Suppressor macrophage treated with lipopolysaccharide for 1 hour (primary cell): ENCODE data around the gene TSPAN7.

ENCODE experiments used
- DNase-seq, 3 donors: peaks; one replicate each; pipeline ENCODE4 v3.0.0-alpha.2; 2020 to 2022

TSPAN7 gene

GRCh38 chrX:38561126-38561868 lies at the start of gene TSPAN7:
TSPAN7 (plus strand) TSS chrX:38561542; CDS start chrX:38561547, 5 bp downstream.
- DNase-seq = peak; percentile 75 to 89 (median 87)

DNA sequence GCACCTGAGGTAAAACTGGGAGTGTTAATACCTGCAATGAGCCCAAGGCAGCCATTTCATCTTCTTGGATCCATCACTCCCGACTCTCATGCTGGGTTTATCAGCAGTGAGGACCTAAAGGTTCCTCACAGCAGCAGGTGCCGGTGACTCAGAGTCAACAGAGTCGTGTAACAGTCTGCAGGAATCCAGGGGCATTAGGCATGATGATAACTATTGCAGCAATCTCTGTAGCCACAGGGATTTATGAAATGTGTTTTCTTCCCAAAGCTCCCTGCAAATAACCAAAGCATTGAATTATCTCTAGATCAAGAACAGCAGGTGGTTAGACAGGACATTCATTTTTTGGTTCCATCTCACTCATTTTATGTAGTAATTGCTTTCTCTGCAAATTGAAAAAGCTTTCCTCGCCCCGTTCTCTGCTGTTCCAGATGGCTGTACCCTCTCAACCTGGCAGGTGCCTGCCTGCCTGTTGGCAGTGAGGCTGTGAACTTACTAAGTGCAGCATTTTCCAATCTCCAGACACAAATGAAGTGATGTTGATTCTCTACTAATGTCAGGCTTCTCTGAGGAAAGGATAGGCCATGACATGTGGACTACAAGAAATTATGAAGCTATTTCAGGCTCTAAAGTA lies 48.1 kb upstream of the TSPAN7 start:
- no peak for DNase-seq

DNA sequence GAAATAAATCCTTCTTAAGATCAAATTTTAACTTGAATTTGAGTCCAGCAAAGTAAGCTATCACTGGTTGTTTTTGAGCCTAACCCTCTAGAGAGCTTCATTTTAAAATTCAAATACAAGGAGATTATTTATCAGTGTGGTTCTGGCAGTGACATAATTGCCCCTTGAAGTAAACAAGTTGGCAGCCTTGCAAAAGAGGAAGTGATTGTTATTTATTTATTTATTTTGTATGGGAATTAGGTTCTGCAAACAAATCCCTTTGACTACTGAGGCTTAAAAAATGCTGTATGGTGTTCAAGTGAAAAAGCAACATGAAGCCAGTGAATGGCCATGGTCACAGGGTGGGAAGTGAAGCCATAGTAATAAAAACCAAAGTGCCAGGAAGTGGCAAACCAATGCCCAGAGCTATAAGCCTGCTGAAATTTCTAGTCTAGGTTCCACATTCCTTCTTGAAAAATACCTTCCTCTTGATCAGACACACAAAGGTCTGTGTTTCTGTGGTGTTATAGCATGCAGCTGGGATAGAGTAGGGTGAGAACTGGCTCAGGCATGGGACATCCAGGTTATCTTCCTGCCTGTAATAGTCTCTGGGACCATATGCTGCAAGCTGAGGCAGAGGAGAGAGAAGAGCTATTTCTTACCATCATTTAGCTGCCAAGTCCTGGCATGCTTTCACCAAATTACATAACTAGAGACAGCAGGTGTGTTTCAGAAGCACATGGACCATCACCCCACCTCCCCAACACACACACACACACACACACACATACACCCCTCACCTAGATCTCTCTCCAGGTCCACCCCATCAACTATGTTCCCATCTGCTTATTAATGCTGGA lies 47.1 kb upstream of the TSPAN7 start:
- DNase-seq = peak; percentile 10 to 54 (median 50)

- peak; percentile 3 to 51 (median 49) for DNase-seq
These were observed 46.1 kb upstream of the TSPAN7 start for GRCh38 chrX:38515291-38515690.

GRCh38 chrX:38516196-38516774 lies 45.1 kb upstream of the TSPAN7 start:
- no peak for DNase-seq

- no peak for DNase-seq
These were observed 41.7 kb upstream of the TSPAN7 start for GRCh38 chrX:38519651-38520050.

- no peak for DNase-seq
These were observed 23.2 kb upstream of the TSPAN7 start for GRCh38 chrX:38538134-38538533.

- DNase-seq = no peak
These were observed 21.6 kb upstream of the TSPAN7 start for GRCh38 chrX:38539748-38540147.

GRCh38 chrX:38548508-38548907 lies 12.8 kb upstream of the TSPAN7 start:
- DNase-seq = no peak

GRCh38 chrX:38552721-38553120 lies 8.6 kb upstream of the TSPAN7 start:
- DNase-seq = no peak

GRCh38 chrX:38558686-38559085 lies 2.7 kb upstream of the TSPAN7 start:
- peak; percentile 57 to 70 (median 62) for DNase-seq

DNA sequence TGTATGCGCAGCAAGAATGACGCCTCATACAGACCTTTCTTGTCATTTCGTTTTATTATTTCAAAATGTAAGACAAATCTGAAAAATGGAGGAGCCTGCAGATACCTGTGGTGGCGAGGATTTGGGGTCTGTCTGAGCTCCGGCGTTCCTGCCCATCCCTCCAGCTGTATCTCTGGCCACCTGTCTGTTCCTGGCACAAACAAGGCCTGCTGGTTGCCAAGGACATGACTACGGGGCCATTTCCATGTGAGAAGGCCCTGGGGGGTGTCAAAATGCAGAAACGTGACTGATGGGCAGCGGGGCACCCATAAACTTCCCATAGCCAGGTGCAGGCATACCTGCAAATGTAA lies 591 bp upstream of the TSPAN7 start:
- no peak for DNase-seq

DNA sequence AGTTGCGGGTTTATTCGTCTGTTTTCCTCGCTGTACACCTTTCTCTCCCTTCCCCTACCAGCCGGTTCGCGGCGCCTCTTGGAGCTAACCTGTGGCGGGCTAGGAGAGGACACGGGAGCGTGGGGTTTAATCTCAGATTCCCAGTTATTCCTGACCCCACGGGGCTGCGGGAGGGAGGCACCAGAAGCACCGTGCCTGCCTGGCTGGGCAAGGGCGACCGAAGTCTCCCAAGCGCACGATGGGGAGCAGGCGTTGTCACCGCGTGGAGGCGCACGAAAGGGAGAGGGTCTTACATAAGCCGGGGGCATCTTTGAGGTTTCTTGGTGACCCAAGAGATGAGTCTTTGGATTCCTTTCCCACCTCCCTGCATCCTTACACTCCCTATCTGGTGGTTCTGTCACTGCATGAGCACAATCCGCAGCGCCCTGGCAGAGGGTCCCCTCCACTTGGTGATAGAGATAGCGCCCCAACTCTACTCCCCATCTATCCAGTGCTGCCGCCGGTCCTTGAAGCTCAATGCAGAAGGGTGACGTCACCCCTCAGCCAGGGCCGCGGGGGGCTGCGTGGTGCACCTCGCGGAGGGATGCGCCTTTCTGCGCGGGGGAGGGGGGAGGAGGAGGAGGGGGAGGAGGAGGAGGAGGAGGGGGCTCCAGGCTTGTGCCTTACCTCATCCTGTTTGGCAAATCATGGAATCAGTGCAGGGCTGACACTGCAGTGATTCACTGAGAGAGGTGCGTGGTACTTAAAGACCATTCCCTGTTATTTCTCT lies 793 bp downstream of the TSPAN7 start:
- DNase-seq = no peak

DNA sequence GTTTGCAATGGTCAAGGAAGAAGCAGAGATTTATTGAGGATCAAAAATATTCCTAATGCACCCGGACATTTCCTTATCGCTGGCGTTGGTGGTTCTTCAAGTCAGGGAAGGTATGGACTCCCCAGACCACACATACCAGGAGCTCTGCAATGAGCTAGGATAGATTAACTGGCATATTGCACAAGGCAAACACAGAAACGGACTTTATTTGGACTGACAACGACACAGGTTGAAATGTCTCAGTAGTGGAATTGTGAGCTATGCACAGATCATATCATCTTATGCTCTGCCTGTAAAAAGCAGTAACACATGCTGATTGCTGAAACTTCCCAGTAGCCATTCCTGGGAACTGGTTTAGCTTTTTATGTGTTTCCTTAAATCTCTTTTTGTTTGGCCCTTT lies 1.7 kb downstream of the TSPAN7 start:
- no peak for DNase-seq

DNA sequence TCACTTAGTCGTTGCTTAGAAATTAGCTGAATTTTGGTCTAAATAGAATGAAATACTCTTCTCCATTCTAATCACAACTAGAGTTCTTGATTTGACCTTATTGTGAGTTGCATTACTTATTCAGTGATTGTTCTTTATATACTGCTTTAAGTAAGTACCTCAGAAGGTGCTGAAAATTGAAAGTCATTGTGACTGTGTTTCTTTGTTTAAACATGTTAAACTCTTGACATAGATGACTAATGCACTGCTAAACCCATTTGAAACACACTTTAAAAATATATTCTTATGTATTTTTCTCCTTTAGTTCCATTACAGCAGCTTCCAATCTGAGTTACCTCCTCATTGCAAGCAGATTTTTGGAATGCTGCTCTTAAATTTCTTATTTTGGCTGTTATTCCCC lies 9.1 kb downstream of the TSPAN7 start:
- no peak for DNase-seq

DNA sequence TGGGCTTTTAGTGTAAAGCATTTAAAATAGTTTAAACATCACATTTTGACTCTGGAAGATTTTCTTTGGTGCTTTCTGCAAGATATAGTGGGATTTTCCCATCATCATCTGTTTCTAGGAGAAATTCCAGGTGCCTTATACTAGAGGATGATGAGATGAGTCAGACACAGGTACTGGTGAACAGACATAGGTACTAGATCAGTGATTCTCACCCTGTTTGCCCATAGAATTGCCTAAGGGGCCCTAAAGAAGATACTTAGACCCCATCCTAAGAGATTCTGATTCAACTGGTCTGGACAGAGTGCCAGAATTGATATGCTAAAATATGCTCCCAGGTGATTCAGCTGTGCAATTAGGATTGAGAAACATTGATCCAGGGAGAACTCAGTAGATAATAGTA lies 9.7 kb downstream of the TSPAN7 start:
- no peak for DNase-seq

- DNase-seq = no peak
These were observed 13.5 kb downstream of the TSPAN7 start for GRCh38 chrX:38574858-38575257.

DNA sequence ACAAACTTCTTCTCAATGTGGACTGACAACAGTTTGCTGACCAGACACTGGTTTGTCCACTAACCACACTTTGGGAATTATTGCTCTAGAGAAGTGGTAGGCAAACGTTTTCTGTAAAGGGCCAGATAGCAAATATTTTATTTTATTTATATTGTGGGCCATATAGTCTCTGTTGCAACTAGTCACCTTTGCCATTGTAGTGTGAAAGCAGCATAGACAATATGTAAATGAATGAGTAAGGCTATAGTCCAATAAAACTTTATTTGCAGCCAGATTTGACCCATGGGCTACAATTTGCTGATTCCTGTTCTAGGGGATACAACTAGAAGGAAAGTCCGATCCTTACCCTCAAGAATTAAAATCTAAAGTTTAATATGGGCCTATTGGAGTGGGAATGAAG lies 14.5 kb downstream of the TSPAN7 start:
- no peak for DNase-seq

DNA sequence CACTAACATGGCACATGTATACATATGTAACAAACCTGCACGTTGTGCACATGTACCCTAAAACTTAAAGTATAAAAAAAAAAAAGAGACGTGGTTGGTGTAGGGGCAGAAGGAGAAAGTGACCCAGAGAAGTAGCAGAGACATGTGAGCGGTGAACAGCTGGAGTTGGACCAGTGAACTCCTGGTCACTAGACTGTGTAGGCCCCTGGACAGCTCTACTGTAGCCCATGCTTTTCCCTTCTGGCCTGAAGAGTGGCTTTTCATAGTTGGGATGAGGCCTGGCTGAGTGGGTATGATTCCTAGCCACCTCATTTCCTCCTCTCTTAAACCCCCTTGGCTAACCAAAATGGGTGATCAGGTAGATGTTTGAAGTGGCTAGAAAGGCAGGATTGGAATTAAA lies 16.4 kb downstream of the TSPAN7 start:
- DNase-seq = no peak

DNA sequence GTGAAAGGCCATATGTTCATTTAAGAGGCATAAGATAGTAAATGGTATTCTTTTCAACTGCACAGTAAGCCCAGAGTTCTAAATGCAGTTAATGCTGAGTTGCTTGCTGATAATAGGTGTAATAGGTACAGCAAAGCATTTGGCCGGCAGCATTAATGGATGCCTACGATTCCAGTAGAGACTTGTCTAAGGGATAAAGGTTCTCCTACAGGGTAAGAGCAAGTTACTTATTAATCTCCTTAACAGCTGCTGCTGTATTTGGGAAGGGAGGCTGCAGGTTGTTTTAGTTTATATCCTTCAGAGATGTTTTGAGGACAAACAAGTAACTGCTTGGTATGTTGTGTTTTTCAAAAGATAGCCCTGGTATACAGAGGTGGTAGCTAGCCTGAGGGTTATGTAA lies 16.8 kb downstream of the TSPAN7 start:
- DNase-seq = no peak

DNA sequence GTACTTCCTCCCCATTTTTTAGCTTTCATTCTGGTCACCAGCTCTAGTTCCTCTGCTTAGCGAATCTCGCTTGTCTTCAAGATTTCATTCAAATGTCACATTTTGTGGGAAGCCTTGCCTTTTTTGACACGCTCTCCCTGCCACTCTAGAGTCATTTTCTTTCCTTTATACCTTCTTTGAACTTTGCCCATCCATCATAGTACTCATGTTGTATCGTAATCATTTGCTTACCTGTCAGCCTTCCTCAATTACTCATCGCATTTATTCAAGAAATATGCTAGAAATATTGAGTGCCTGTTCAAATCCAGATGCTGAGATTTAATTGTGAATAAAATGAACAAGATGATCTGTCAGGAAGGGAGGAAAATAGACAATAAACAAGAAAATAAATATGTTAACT lies 21.8 kb downstream of the TSPAN7 start:
- no peak for DNase-seq

- no peak for DNase-seq
These were observed 33.1 kb downstream of the TSPAN7 start for GRCh38 chrX:38594434-38594833.

- no peak for DNase-seq
These were observed 34.5 kb downstream of the TSPAN7 start for GRCh38 chrX:38595801-38596200.
